ENCODE data around the gene BRAT1. TPM values are rescaled to one million over a fixed set of nuclear protein-coding genes. Genes with fewer than 3 reads are reported as not detected.

BRAT1 gene
- total RNA-seq, 2 donors from 2014 or later, result 42.1 to 42.7 TPM

- Mint-ChIP-seq H3K9me3 (no peaks in the 10 kb centered on the region), H3K36me3 (ENCODE audit: low read depth) (peaks cover 16% of the 10 kb centered on the region), H3K27me3 (ENCODE audit: insufficient read depth) (no peaks in the 10 kb centered on the region), H3K4me3 (no peak overlapping the region), H3K4me1 (peaks cover 25% of the 10 kb centered on the region), H3K27ac (no peak overlapping the region)
- no peak overlapping the region for H3K4me3 ChIP-seq (ENCODE audit: low read length)
- peak; percentile 80 for TF ChIP-seq CTCF (conservative IDR thresholded peaks at IDR 0.05)
- no peaks in the 10 kb centered on the region for H3K9me3 ChIP-seq (ENCODE audit: control insufficient read depth, low read length)
- H3K4me1 ChIP-seq (ENCODE audit: control insufficient read depth, insufficient read depth, low read length), result peaks cover 26% of the 10 kb centered on the region
- WGBS, 2 experiments (ENCODE audit: insufficient coverage in 1 of 2, insufficient read length in 1 of 2), result 63 to 75% methylated on average over 13 to 16 of the region's 16 CpGs
- DNase-seq, result peak; percentile 85
- H3K36me3 ChIP-seq (ENCODE audit: control insufficient read depth, insufficient read depth, low read length), result peaks cover 11% of the 10 kb centered on the region
- peak overlapping the region; percentile 50 for H3K27ac ChIP-seq (ENCODE audit: low read depth, low read length)
- H3K9ac ChIP-seq (ENCODE audit: extremely low read depth, low read length, poor library complexity, severe bottlenecking), result no peak overlapping the region
- no peaks in the 10 kb centered on the region for H3K27me3 ChIP-seq (ENCODE audit: control insufficient read depth, insufficient read depth, low read length, poor library complexity, severe bottlenecking)
Measured at GRCh38 chr7:2567679-2568278, 12.5 kb upstream of the BRAT1 start.

GRCh38 chr7:2566890-2567678 lies 11.8 kb upstream of the BRAT1 start:
- peaks cover 22% of the 10 kb centered on the region for H3K4me1 Mint-ChIP-seq
- 61 to 81% methylated on average over 24 to 28 of the region's 28 CpGs for WGBS, 2 experiments (ENCODE audit: insufficient coverage in 1 of 2, insufficient read length in 1 of 2)
- H3K9me3 Mint-ChIP-seq, result no peaks in the 10 kb centered on the region
- no peak overlapping the region for H3K4me3 Mint-ChIP-seq
- H3K4me1 ChIP-seq (ENCODE audit: control insufficient read depth, insufficient read depth, low read length), result peaks cover 24% of the 10 kb centered on the region
- no peak overlapping the region for H3K27ac Mint-ChIP-seq
- H3K27me3 ChIP-seq (ENCODE audit: control insufficient read depth, insufficient read depth, low read length, poor library complexity, severe bottlenecking), result no peaks in the 10 kb centered on the region
- DNase-seq, result no peak
- peaks cover 9% of the 10 kb centered on the region for H3K36me3 ChIP-seq (ENCODE audit: control insufficient read depth, insufficient read depth, low read length)
- H3K9me3 ChIP-seq (ENCODE audit: control insufficient read depth, low read length), result no peaks in the 10 kb centered on the region
- no peak overlapping the region for H3K4me3 ChIP-seq (ENCODE audit: low read length)
- H3K27me3 Mint-ChIP-seq (ENCODE audit: insufficient read depth), result no peaks in the 10 kb centered on the region
- H3K27ac ChIP-seq (ENCODE audit: low read depth, low read length), result peak overlapping the region; percentile 50
- TF ChIP-seq CTCF (conservative IDR thresholded peaks at IDR 0.05), result no peak
- no peak overlapping the region for H3K9ac ChIP-seq (ENCODE audit: extremely low read depth, low read length, poor library complexity, severe bottlenecking)
- peaks cover 15% of the 10 kb centered on the region for H3K36me3 Mint-ChIP-seq (ENCODE audit: low read depth)

GRCh38 chr7:2566348-2566889 lies 11.1 kb upstream of the BRAT1 start:
- peaks cover 7% of the 10 kb centered on the region for H3K36me3 ChIP-seq (ENCODE audit: control insufficient read depth, insufficient read depth, low read length)
- no peak overlapping the region for H3K4me3 ChIP-seq (ENCODE audit: low read length)
- peaks cover 15% of the 10 kb centered on the region for H3K4me1 Mint-ChIP-seq
- H3K27ac Mint-ChIP-seq, result no peak overlapping the region
- DNase-seq, result no peak
- no peak overlapping the region for H3K9ac ChIP-seq (ENCODE audit: extremely low read depth, low read length, poor library complexity, severe bottlenecking)
- peaks cover 15% of the 10 kb centered on the region for H3K36me3 Mint-ChIP-seq (ENCODE audit: low read depth)
- no peaks in the 10 kb centered on the region for H3K9me3 Mint-ChIP-seq
- no peaks in the 10 kb centered on the region for H3K27me3 Mint-ChIP-seq (ENCODE audit: insufficient read depth)
- H3K27me3 ChIP-seq (ENCODE audit: control insufficient read depth, insufficient read depth, low read length, poor library complexity, severe bottlenecking), result no peaks in the 10 kb centered on the region
- H3K9me3 ChIP-seq (ENCODE audit: control insufficient read depth, low read length), result no peaks in the 10 kb centered on the region
- no peak for TF ChIP-seq CTCF (conservative IDR thresholded peaks at IDR 0.05)
- peak overlapping the region; percentile 50 for H3K27ac ChIP-seq (ENCODE audit: low read depth, low read length)
- 84 to 87% methylated on average over 6 to 8 of the region's 8 CpGs for whole genome bisulfite sequencing, 2 experiments (ENCODE audit: insufficient coverage in 1 of 2, insufficient read length in 1 of 2)
- peaks cover 19% of the 10 kb centered on the region for H3K4me1 ChIP-seq (ENCODE audit: control insufficient read depth, insufficient read depth, low read length)
- no peak overlapping the region for H3K4me3 Mint-ChIP-seq

All from endodermal cell (in vitro differentiated cells).